Aorta (tissue), 5 donors: ENCODE measurements around the gene ZDHHC19. TPM values are rescaled to one million over a fixed set of nuclear protein-coding genes. Genes with fewer than 3 reads are reported as not detected.
"Not testable (repeated sequence)": the region's sequence is repeated elsewhere in the genome, so short reads cannot be mapped to it uniquely, and the experiment has no call there.

Source experiments
- ATAC-seq: fragments of 200-7000 bp; cut with Tn5 transposase; one replicate; pipeline ENCODE4 v1.9.1; 2022; ENCODE audit warnings: moderate library complexity; ENCODE audit not compliant: low FRiP score
- DNase-seq, 2 donors: peaks; one replicate each; pipeline ENCODE4 v3.0.0-alpha.2; 2020
- H3K27ac ChIP-seq, 2 donors: one replicate each; pipeline ENCODE4 v1.5.1; 2013; ENCODE audit warnings: low read length in 2 of 2, mild to moderate bottlenecking in 2 of 2, moderate library complexity in 2 of 2, control low read depth in 1 of 2, inconsistent platforms in 1 of 2, low read depth in 1 of 2
- H3K27me3 ChIP-seq, 2 donors: one replicate each; pipeline ENCODE4 v1.6.1; 2013; ENCODE audit warnings: control low read depth in 1 of 2, low read length in 1 of 2, mild to moderate bottlenecking in 1 of 2, moderate library complexity in 1 of 2; ENCODE audit not compliant: insufficient read depth in 2 of 2, control insufficient read depth in 1 of 2
- H3K36me3 ChIP-seq, 2 donors: one replicate each; pipeline ENCODE4 v1.6.1; 2013; ENCODE audit warnings: control low read depth in 1 of 2, low read length in 1 of 2, mild to moderate bottlenecking in 1 of 2; ENCODE audit not compliant: insufficient read depth in 2 of 2, control insufficient read depth in 1 of 2
- H3K4me1 ChIP-seq, 2 donors: one replicate each; pipeline ENCODE4 v1.6.1; 2013; ENCODE audit warnings: low read length in 2 of 2, control low read depth in 1 of 2, mild to moderate bottlenecking in 1 of 2, moderate library complexity in 1 of 2; ENCODE audit not compliant: insufficient read depth in 2 of 2, control insufficient read depth in 1 of 2
- H3K4me3 ChIP-seq, 2 donors: one replicate each; pipeline ENCODE4 v1.5.1; 2013; ENCODE audit warnings: low read length in 2 of 2, control low read depth in 1 of 2, mild to moderate bottlenecking in 1 of 2
- H3K9me3 ChIP-seq: one replicate; pipeline ENCODE4 v1.6.1; 2013; ENCODE audit warnings: mild to moderate bottlenecking, low read length; ENCODE audit not compliant: control insufficient read depth
- WGBS, 2 donors: extraction: QIAGEN DNeasy Blood & Tissue Kit; methylation state at CpG; one replicate each; pipeline ENCODE4 v1.1.7; 2013; 5-methylcytosine and 5-hydroxymethylcytosine counted together
- intact Hi-C, 2 donors: fragments of 100-400 bp; cut with DNase I; formaldehyde crosslinking; loops; one replicate each; pipeline versions ENCODE4 v1.14.2 to v1.15.0; 2022
- polyA plus RNA-seq, 2 donors: library from polyadenylated mRNA; stranded (reverse); fragments of 200-250 nt; gene quantifications; one replicate each; pipeline ENCODE4 v1.2.3, GENCODE V29; 2013
- total RNA-seq, 2 donors: library from RNA; stranded (reverse); fragmentation: NEBNext Ultra II Directional; extraction: Animal tissue kit (Norgen Biotek cat#: 25700); gene quantifications; one replicate each; pipeline ENCODE4 v1.2.1, GENCODE V29; 2021
- donor health status: healthy with polysubstance abuse.
- donor health status: Bipolar disorder and iron deficiency.
- donor health status: DM: no; HTN: no; CAD: no.
- donor health status: DM: no; HTN: no; CAD: no.
- donor health status: DM: yes; HTN: yes; CAD: no.

Gene ZDHHC19
- total and polyA plus RNA-seq, 4 donors: 0.72 to 0.97 TPM; not detected in 2

GRCh38 chr3:196165850-196166249, 45.4 kb downstream of the ZDHHC19 start:
- ATAC-seq: no peak
- no peaks in the 10 kb centered on the region for H3K9me3 ChIP-seq
- intact Hi-C loops: no loop called here
- no peak overlapping the region for H3K27ac ChIP-seq
- no peaks in the 10 kb centered on the region for H3K36me3 ChIP-seq
- H3K4me1 ChIP-seq: no peaks in the 10 kb centered on the region
- peak in 1 of 2 donors; percentile 10 for DNase-seq
- 62 to 70% methylated on average over 7 of the region's 7 CpGs for WGBS, 2 donors
- H3K27me3 ChIP-seq: no peaks in the 10 kb centered on the region
- H3K4me3 ChIP-seq: no peak overlapping the region

- H3K4me1 ChIP-seq, H3K27me3 ChIP-seq, H3K36me3 ChIP-seq, ATAC-seq, intact Hi-C loops, DNase-seq, H3K27ac ChIP-seq, H3K4me3 ChIP-seq, H3K9me3 ChIP-seq: not testable (repeated sequence)
- WGBS, 2 donors: 88 to 91% methylated on average over 5 of the region's 5 CpGs
These were observed 46.1 kb downstream of the ZDHHC19 start for GRCh38 chr3:196165006-196165575.

GRCh38 chr3:196164576-196164975, 46.6 kb downstream of the ZDHHC19 start:
- no peaks in the 10 kb centered on the region for H3K36me3 ChIP-seq
- H3K27me3 ChIP-seq: no peaks in the 10 kb centered on the region
- no peaks in the 10 kb centered on the region for H3K4me1 ChIP-seq
- 86 to 97% methylated on average over 2 of the region's 2 CpGs for WGBS, 2 donors
- ATAC-seq (no peak), DNase-seq (no peak)
- no peak overlapping the region for H3K27ac ChIP-seq
- no peaks in the 10 kb centered on the region for H3K9me3 ChIP-seq
- H3K4me3 ChIP-seq: no peak overlapping the region
- intact Hi-C loops: no loop called here

- Histone ChIP-seq H3K9me3 (no peaks in the 10 kb centered on the region), H3K27me3 (no peaks in the 10 kb centered on the region), H3K36me3 (no peaks in the 10 kb centered on the region), H3K4me1 (no peaks in the 10 kb centered on the region), H3K4me3 (no peak overlapping the region), H3K27ac (no peak overlapping the region)
- peak in 1 of 2 donors; percentile 61 for DNase-seq
- 79 to 80% methylated on average over 24 of the region's 24 CpGs for WGBS, 2 donors
- ATAC-seq: no peak
- intact Hi-C loops: no loop called here
These were observed 47.3 kb downstream of the ZDHHC19 start for GRCh38 chr3:196163666-196164493.

- Histone ChIP-seq H3K36me3 (no peaks in the 10 kb centered on the region), H3K9me3 (no peaks in the 10 kb centered on the region), H3K27me3 (no peaks in the 10 kb centered on the region), H3K4me1 (no peaks in the 10 kb centered on the region), H3K27ac (no peak overlapping the region), H3K4me3 (no peak overlapping the region)
- DNase-seq (no peak), ATAC-seq (no peak)
- 95 to 99% methylated on average over 6 of the region's 6 CpGs for WGBS, 2 donors
- intact Hi-C loops: no loop called here
These were observed 48.0 kb downstream of the ZDHHC19 start for GRCh38 chr3:196163212-196163611.

GRCh38 chr3:196162679-196163078, 48.5 kb downstream of the ZDHHC19 start:
- Histone ChIP-seq H3K9me3 (no peaks in the 10 kb centered on the region), H3K27me3 (no peaks in the 10 kb centered on the region), H3K4me3 (no peak overlapping the region), H3K36me3 (no peaks in the 10 kb centered on the region), H3K4me1 (no peaks in the 10 kb centered on the region), H3K27ac (no peak overlapping the region)
- WGBS, 2 donors: 89% methylated on average over 9 of the region's 9 CpGs
- intact Hi-C loops: no loop called here
- ATAC-seq: no peak
- DNase-seq: peak in 1 of 2 donors; percentile 0

GRCh38 chr3:196159952-196160804, 51.0 kb downstream of the ZDHHC19 start:
- no peak for ATAC-seq
- WGBS, 2 donors: 66 to 68% methylated on average over 15 of the region's 15 CpGs

GRCh38 chr3:196159526-196159925, 51.7 kb downstream of the ZDHHC19 start:
- no peak for ATAC-seq
- H3K27ac ChIP-seq: no peak overlapping the region
- no peaks in the 10 kb centered on the region for H3K9me3 ChIP-seq
- intact Hi-C loops: no loop called here
- WGBS, 2 donors: 95 to 96% methylated on average over 13 of the region's 13 CpGs
- no peaks in the 10 kb centered on the region for H3K36me3 ChIP-seq
- H3K4me1 ChIP-seq: no peaks in the 10 kb centered on the region
- no peaks in the 10 kb centered on the region for H3K27me3 ChIP-seq
- no peak for DNase-seq
- no peak overlapping the region for H3K4me3 ChIP-seq

More at GRCh38 chr3:196159952-196160804, 51.0 kb downstream of the ZDHHC19 start:
- no peaks in the 10 kb centered on the region for H3K9me3 ChIP-seq
- H3K4me3 ChIP-seq: no peak overlapping the region
- H3K27ac ChIP-seq: no peak overlapping the region
- H3K4me1 ChIP-seq: no peaks in the 10 kb centered on the region
- DNase-seq: peak in 1 of 2 donors; percentile 76
- intact Hi-C loops: no loop called here
- no peaks in the 10 kb centered on the region for H3K36me3 ChIP-seq
- H3K27me3 ChIP-seq: no peaks in the 10 kb centered on the region
